Upper lobe of left lung (tissue), 6 donors: ENCODE measurements around the gene ST3GAL5. TPM values are rescaled to one million over a fixed set of nuclear protein-coding genes. Genes with fewer than 3 reads are reported as not detected.

Experiments
- ATAC-seq, 2 donors: fragments of 200-7000 bp; cut with Tn5 transposase; one replicate each; pipeline ENCODE4 v1.9.1; 2022; ENCODE audit warnings: mild to moderate bottlenecking in 2 of 2, moderate library complexity in 2 of 2; ENCODE audit not compliant: low FRiP score in 2 of 2
- DNase-seq, 2 donors: peaks; one replicate each; pipeline ENCODE4 v3.0.0-alpha.2; 2019 to 2020
- H3K27ac ChIP-seq, 4 donors: fragments of 200-600 bp; sonication (generic); one replicate each; pipeline ENCODE4 v1.5.1; 2016 to 2019
- H3K27me3 ChIP-seq, 4 donors: fragments of 200-600 bp; sonication (generic); one replicate each; pipeline ENCODE4 v1.5.1; 2017 to 2019
- H3K36me3 ChIP-seq, 4 donors: fragments of 200-600 bp; sonication (generic); one replicate each; pipeline ENCODE4 v1.5.1; 2016 to 2019
- H3K4me1 ChIP-seq, 4 donors: fragments of 200-600 bp; sonication (generic); one replicate each; pipeline ENCODE4 v1.5.1; 2018 to 2019
- H3K4me3 ChIP-seq, 4 donors: fragments of 200-600 bp; sonication (generic); one replicate each; pipeline ENCODE4 v1.5.1; 2017 to 2019; ENCODE audit warnings: mild to moderate bottlenecking in 2 of 4, moderate library complexity in 1 of 4
- H3K9me3 ChIP-seq, 4 donors: fragments of 200-600 bp; sonication (generic); one replicate each; pipeline ENCODE4 v1.5.1; 2018 to 2019
- EP300 ChIP-seq, 4 donors: sonication (generic); formaldehyde crosslinking; IDR thresholded peaks; one replicate each; pipeline ENCODE4 v1.5.1; 2017; ENCODE audit warnings: antibody characterized with exemption in 4 of 4, control low read depth in 2 of 4
- POLR2A ChIP-seq, 4 donors: fragments of 450-650 bp; IDR thresholded peaks; one replicate each; pipeline ENCODE4 v1.5.1; 2016 to 2017; ENCODE audit warnings: antibody characterized with exemption in 4 of 4, mild to moderate bottlenecking in 2 of 4
- POLR2AphosphoS5 ChIP-seq, 2 donors: sonication (generic); formaldehyde crosslinking; IDR thresholded peaks; one replicate each; pipeline ENCODE4 v1.5.1; 2017; ENCODE audit warnings: antibody characterized with exemption in 2 of 2
- WGBS, 2 donors: methylation state at CpG; one replicate each; pipeline ENCODE4 v1.1.5; 2017 to 2018; 5-methylcytosine and 5-hydroxymethylcytosine counted together
- total RNA-seq, 6 donors: library from RNA; depleted of rRNA in 4 of 6; stranded (reverse); fragments of >200 nt in 4 of 6; gene quantifications; one replicate each; pipeline versions ENCODE4 v1.1.0 to v1.2.1, GENCODE V29; 2016 to 2021
- TF ChIP-seq, protein P1 (sequence below), 6 experiments: fragments of 450-650 bp in 4 of 6; fragments of 200-600 bp in 2 of 6; sonication (generic) in 2 of 6; IDR thresholded peaks; one replicate each; pipeline ENCODE4 v1.5.1; 2016 to 2019; ENCODE audit warnings: antibody characterized with exemption in 6 of 6
- donor health status: DM: no; HTN: no; CAD: no; lungs with moderate emphysema.
- donor health status: DM: no; HTN: yes; CAD: no; lungs with severe emphysema.

The ST3GAL5 gene
- total RNA-seq, 6 donors from 2014 or later: 54.5 to 162 (median 83.8) TPM

GRCh38 chr2:85802354-85803103 lies 86.3 kb downstream of the ST3GAL5 start:
- TF ChIP-seq, protein P1, sequence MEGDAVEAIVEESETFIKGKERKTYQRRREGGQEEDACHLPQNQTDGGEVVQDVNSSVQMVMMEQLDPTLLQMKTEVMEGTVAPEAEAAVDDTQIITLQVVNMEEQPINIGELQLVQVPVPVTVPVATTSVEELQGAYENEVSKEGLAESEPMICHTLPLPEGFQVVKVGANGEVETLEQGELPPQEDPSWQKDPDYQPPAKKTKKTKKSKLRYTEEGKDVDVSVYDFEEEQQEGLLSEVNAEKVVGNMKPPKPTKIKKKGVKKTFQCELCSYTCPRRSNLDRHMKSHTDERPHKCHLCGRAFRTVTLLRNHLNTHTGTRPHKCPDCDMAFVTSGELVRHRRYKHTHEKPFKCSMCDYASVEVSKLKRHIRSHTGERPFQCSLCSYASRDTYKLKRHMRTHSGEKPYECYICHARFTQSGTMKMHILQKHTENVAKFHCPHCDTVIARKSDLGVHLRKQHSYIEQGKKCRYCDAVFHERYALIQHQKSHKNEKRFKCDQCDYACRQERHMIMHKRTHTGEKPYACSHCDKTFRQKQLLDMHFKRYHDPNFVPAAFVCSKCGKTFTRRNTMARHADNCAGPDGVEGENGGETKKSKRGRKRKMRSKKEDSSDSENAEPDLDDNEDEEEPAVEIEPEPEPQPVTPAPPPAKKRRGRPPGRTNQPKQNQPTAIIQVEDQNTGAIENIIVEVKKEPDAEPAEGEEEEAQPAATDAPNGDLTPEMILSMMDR (IDR thresholded peaks at IDR 0.05): no peak
- no peak for TF ChIP-seq POLR2A (IDR thresholded peaks at IDR 0.05)
- no peak for TF ChIP-seq EP300 (IDR thresholded peaks at IDR 0.05)
- 80 to 84% methylated on average over 9 of the region's 9 CpGs for WGBS, 2 donors
- no peak overlapping the region for H3K27ac ChIP-seq

GRCh38 chr2:85801871-85802270 lies 86.9 kb downstream of the ST3GAL5 start:
- Histone ChIP-seq H3K4me3 (no peak overlapping the region), H3K27ac (no peak overlapping the region), H3K9me3 (peaks cover 0 to 2% (median 0%) of the 10 kb centered on the region in 4 donors), H3K27me3 (no peaks in the 10 kb centered on the region), H3K4me1 (peaks cover 6 to 15% (median 11%) of the 10 kb centered on the region in 4 donors), H3K36me3 (no peaks in the 10 kb centered on the region)
- no peak for DNase-seq
- WGBS, 2 donors: 90 to 96% methylated on average over 4 to 5 of the region's 5 CpGs
- TF ChIP-seq POLR2AphosphoS5 (IDR thresholded peaks at IDR 0.05) (no peak), EP300 (IDR thresholded peaks at IDR 0.05) (no peak), POLR2A (IDR thresholded peaks at IDR 0.05) (no peak)
- TF ChIP-seq, protein P1 (IDR thresholded peaks at IDR 0.05): no peak
- ATAC-seq: no peak

More at GRCh38 chr2:85802354-85803103, 86.3 kb downstream of the ST3GAL5 start:
- H3K27me3 ChIP-seq: no peaks in the 10 kb centered on the region
- no peak for ATAC-seq
- H3K36me3 ChIP-seq: no peaks in the 10 kb centered on the region
- peaks cover 3 to 10% (median 6%) of the 10 kb centered on the region in 4 donors for H3K4me1 ChIP-seq
- no peak overlapping the region for H3K4me3 ChIP-seq
- DNase-seq: no peak
- H3K9me3 ChIP-seq: peaks cover 0 to 2% (median 0%) of the 10 kb centered on the region in 4 donors

DNA sequence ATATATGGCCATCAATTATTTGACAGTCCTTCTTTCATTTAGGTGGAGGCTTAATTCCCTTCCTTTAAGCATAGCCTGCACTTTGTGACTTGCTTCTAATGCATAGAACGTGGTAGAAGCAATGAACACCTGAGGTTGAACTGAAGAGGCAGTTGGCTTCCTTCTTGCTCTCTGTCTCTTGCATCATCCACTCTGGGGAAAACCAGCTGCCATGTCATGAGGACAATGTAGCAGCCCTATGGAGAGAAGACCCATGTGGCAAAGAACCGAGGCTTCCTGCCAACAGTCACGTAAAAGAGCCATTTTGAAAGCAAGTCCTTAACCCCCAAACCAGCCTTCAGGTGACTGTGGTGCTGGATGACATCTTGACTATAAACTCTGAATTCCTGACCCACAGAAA lies 88.2 kb downstream of the ST3GAL5 start:
- Histone ChIP-seq H3K4me3 (no peak overlapping the region), H3K27ac (no peak overlapping the region), H3K9me3 (peaks cover 0 to 2% (median 0%) of the 10 kb centered on the region in 4 donors), H3K27me3 (no peaks in the 10 kb centered on the region), H3K4me1 (peaks cover 17 to 28% (median 22%) of the 10 kb centered on the region in 4 donors), H3K36me3 (no peaks in the 10 kb centered on the region)
- ATAC-seq (no peak), DNase-seq (peak in 1 of 2 donors; percentile 26)
- no peak for TF ChIP-seq EP300 (IDR thresholded peaks at IDR 0.05)
- TF ChIP-seq POLR2A (IDR thresholded peaks at IDR 0.05): no peak
- TF ChIP-seq, protein P1 (IDR thresholded peaks at IDR 0.05): no peak
- no peak for TF ChIP-seq POLR2AphosphoS5 (IDR thresholded peaks at IDR 0.05)
- 68 to 78% methylated on average over 2 to 3 of the region's 3 CpGs for WGBS, 2 donors

GRCh38 chr2:85799215-85799956 lies 89.4 kb downstream of the ST3GAL5 start:
- peak; percentile 40 to 72 for DNase-seq
- TF ChIP-seq POLR2AphosphoS5 (IDR thresholded peaks at IDR 0.05) (no peak), POLR2A (IDR thresholded peaks at IDR 0.05) (no peak), EP300 (IDR thresholded peaks at IDR 0.05) (no peak)
- TF ChIP-seq, protein P1 (IDR thresholded peaks at IDR 0.05): no peak
- H3K27me3 ChIP-seq: no peaks in the 10 kb centered on the region

More at GRCh38 chr2:85799215-85799956, 89.4 kb downstream of the ST3GAL5 start:
- Histone ChIP-seq H3K9me3 (peaks cover 0 to 2% (median 0%) of the 10 kb centered on the region in 4 donors), H3K27ac (no peak overlapping the region), H3K4me1 (peaks cover 17 to 31% (median 26%) of the 10 kb centered on the region in 4 donors), H3K36me3 (no peaks in the 10 kb centered on the region), H3K4me3 (no peak overlapping the region)
- WGBS, 2 donors: 74 to 81% methylated on average over 7 to 11 of the region's 11 CpGs
- ATAC-seq: no peak
